ENCODE data around the gene ATG9B.
"Not testable (repeated sequence)": the region's sequence is repeated elsewhere in the genome, so short reads cannot be mapped to it uniquely, and the experiment has no call there.

The ATG9B gene

DNA sequence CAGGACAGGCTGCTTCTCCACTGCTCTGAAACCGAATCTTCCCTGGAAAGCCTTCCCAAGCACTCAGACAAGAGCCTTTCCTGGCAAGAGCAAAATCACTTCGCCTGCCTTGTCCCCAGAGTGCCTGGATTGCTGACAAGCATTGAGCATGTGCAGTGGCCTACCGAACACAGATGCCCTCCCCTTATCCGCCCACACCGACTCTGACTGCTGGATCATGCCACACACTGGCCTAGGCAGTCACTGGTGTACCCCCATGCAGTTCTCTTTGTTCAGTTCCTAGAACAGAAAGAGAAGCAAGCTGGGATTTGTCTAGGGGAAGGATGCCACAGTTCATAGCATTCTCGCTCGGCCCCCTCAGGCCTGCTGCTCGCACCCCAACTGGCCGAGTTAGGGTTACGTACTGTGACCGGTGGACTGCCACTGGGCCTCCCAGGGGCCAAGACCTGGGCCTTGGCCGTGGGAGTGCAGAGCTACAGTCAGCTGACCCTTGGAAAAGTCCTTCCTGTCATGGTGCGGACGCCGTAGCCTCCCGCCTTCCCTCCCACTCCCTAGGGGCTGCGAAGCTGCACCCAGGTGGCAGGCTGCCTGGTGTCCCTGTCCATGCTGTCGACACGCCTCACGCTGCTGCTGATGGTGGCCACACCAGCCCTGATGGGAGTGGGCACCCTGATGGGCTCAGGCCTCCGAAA lies 10.9 kb upstream of the ATG9B start:
- DNase-seq, result no peak

DNA sequence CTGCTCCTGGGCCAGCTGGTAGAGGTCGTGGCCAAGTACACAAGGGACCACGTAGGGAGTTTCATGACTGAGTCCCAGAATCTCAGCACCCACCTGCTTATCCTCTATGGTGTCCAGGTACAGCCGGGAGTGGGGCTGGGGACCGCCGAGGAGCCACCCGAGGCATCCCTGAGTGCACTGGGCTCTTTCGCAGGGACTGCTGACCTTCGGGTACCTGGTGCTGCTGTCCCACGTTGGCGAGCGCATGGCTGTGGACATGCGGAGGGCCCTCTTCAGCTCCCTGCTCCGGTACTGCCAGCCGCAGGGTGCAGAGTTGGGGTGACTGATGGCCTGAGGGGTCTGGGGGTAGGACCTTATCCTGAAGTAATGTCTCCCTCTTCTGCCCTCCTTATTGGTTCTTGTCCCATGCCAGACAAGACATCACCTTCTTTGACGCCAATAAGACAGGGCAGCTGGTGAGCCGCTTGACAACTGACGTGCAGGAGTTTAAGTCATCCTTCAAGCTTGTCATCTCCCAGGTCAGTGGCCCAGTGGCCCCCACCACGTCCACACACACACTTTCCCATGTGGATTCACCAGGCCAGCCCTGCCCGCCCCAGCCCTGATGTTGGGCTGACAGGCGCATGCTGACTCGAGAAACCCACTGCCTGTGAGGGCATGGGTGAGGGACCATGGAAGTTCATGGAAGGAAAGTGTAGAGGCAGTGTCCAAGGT lies 10.2 kb upstream of the ATG9B start:
- DNase-seq, result no peak

DNA sequence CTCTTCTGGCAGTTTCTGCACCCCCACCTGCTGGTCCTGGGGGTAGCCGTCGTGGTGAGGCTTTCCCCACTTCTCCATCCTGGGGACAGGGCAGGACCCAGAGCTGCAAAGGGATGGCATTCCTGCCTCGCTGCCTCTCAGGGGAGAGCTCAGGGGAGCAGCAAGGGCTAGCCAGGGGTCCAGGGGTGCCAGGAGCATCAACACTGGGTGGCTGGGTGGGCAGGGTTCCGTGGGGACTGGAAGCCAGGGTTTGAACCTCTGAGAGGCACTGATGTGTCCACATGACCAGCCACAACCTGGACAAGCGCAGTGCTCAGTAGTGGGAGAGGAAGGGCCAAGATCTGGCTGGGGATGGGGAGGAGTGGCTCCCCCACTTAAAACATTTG lies 9.6 kb upstream of the ATG9B start:
- no peak for DNase-seq

DNA sequence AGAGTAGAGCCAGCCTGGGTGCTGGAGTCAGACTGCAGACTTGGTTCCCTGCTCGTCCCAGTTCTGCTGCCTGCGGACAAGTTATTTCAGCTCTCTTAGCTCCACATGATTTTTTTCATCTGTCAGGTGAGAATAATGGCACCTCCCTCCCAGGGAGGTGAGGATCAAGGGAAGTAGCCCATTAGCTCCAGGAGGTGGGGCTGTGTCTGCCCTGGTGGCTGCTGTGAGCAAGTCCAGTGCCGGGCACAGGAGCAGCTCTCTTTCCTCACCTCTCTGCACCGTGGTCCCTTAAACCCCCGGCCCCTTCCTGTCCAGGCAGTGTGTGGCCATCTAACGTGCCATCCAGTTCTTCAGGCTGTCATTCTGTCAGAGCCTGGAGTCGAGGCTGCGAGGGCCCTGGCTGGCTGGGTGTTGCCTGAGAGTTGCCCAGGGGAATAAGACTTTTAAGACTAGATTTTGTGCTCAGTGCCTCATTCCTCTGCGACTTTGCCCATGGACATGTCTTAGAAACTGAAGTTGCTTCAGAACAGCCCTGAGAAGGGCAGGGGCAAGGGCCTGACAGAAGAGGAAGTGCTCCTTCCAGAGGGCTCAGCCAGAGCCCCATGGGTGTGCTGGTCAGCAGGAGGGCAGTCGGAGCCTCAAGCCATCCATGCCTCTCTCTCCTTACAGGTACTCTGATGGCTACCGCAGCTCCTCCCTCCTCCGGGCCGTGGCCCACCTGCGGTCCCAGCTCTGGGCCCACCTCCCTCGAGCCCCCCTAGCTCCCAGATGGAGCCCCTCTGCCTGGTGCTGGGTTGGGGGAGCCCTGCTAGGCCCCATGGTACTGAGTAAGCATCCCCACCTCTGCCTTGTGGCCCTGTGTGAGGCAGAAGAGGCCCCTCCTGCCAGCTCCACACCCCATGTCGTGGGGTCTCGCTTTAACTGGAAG lies 8.9 kb upstream of the ATG9B start:
- no peak for DNase-seq

DNA sequence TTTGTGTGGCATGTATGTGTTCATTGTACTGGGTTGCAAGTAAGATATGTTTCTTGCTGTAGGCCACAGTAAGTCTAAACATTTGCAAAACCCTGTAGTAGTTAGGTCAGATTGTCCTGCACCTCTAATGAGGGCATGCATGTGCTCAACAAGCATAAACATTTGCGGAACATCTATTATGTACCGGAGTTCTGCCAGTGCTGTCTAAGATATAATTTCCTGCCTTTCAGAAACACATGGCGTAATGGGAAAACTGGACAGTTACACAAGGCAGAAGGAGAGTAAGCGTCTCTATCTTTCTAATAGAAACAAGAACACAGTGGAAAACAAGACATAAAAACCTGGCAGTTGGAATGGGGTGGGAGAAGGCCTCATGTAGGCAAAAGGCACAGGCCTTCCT lies 6.7 kb upstream of the ATG9B start:
- DNase-seq, result no peak

DNA sequence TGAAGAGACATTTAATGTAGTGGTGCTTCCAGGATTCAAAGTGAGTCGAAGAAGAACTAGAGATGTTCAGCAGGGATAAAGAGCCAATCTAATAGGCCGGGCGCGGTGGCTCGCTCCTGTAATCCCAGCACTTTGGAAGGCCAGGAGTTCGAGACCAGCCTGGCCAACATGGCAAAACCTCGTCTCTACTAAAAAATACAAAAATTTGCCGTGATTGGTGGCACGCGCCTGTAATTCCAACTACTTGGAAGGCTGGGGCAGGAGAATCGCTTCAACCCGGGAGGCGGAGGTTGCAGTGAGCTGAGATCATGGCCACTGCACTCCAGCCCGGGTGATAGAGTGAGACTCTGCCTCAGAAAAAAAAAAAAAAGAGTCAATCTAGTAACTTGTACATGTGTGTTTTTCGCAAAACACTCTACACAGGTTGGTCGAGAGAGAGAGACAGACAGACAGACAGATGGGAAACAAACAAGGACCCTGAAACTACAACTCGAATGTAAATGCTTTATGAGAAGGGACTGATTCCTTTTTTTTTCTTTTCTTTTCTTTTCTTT lies 4.7 kb upstream of the ATG9B start:
- DNase-seq, result no peak

DNA sequence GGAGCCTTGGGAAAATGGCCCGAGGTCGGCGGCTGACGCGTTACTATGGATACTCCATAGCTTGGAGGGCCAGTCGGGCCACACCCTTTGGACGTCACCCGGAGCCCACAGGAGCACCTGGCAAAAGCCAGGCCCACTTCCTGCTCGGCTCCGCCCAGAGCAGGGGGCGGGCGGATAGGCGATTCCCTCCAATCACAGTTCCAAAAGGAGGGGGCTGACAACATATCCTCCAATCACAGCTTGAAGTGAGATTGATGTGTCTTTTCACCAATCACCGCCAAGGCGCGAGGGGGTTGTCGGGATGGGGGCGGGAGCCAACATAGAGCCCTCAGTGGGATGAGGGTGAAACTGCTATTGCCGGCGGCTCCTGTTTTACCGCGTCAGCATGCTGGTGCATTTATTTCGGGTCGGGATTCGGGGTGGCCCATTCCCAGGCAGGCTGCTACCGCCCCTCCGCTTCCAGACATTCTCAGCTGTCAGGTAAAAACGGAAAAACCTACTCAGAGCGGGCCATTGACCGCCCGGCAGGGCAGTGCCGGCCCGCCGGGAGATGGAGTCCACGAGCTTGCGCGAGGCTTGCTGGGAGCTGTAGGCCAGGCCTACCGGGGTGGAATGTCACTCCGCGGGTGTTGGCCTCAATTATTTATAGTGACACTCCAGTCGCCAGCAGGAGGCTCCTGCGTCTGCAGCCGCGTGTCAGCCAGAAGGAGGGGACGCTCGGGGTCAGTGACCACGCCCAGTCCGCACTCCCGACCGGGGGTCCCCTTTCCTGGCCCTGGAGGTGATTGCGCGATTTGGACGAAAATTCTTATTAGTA lies 4.0 kb upstream of the ATG9B start, which contains the start of gene ABCB8:
Gene ABCB8 (plus strand): TSS at position 320 of the 817 bp plus-strand sequence. CDS start 66 bp downstream, at position 386.
- peak; percentile 90 for DNase-seq

DNA sequence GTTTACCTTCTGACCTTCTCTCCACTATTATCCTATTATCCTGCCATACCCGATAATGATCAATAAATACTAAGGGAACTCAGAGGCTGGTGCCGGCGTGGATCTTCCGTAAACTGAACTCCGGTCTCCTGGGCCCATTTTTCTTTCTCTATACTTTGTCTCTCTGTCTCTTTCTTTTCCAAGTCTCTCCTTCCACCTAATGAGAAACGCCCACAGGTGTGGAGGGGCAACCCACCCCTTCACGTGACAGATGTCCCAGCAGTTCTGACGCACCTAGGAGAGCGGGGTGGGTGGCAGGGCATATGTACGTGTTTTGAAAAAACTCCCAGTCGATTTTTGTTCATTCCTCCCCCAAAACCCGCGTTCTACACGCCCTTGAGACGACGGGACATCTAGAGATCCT lies 3.4 kb upstream of the ATG9B start:
- DNase-seq, result not testable (repeated sequence)

DNA sequence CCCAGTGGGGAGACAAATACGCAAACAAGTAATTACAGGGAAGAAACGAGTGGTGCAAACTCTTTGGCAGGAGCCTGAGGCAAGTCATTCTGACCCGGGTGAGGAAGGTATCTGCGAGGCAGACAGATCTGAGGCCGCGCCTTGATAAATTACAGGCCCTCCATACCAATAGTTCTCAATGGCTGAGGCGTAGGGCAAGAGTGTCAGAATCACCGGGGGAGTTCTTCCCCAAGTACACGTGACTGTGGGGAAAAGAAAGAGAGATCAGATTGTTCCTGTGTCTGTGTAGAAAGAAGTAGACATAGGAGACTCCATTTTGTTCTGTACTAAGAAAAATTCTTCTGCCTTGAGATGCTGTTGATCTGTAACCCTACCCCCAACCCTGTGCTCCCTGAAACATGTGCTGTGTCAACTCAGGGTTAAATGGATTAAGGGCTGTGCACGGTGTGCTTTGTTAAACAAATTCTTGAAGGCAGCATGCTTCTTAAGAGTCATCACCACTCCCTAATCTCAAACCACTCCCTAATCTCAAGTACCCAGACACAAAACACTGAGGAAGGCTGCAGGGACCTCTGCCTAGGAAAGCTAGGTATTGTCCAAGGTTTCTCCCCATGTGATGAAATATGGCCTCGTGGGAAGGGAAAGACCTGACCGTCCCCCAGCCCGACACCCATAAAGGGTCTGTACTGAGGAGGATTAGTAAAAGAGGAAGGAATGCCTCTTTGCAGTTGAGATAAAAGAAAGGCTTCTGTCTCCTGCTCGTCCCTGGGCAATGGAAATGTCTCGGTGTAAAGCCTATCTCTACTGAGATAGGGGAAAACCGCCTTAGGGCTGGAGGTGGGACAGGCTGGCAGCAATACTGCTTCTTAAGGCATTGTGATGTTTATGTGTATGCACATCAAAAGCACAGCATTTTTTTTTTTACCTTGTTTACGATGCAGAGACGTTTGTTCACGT lies 2.8 kb upstream of the ATG9B start:
- not testable (repeated sequence) for DNase-seq

DNA sequence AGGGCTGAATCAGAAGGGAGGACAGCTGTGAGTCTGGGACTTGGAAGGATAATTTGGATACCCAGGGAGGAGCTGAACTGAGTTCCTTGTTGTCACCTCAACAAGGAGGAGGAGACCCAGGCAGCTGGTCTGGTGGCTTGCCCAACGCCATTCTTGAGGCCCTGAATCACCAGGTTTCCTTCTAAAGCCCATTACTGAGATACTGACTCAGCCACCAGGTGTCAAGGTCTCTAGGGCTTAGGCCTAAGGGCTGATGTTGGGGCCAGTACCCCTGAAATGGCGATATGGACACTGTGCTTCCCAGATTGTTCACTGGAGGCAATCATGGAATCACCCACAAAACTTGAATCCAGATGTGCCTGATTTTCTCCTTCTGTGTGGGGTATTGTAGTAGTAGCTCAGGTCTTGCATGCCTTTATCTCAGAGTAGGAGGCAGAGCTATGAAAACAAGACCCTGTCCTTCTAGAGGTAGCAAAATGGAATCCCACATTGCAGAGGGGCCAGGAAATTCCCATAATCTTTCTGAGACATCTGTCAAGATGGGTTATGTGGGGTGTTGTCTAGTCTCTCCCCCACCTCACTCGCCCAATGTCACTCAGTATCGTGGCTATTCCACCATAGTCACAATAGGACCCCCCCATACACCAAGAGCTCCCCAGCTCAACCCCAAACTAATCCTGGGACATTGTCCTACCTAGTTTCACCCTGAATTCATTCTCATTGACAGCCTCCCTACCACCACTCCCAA lies 1.8 kb upstream of the ATG9B start:
- no peak for DNase-seq

DNA sequence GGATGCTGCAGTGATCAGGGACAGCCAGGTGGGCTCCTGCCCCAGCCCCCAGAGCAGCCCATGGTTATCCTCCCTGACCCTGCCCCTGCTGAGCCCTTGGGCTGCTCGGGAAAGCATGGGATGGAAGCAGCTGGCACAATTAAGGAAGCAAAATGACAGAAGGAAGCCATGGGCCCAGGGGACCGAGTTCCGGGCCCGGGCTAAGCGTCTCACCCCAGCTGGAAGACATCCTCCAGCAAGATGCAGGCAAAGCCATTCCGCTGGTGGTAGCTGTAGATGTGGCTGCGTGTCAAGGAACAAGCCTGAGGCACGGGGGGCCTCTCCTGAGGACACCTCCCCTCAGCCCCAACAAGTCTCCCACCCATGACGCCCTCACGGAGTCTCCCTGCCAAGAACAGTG lies 1.1 kb downstream of the ATG9B start:
- no peak for DNase-seq

DNA sequence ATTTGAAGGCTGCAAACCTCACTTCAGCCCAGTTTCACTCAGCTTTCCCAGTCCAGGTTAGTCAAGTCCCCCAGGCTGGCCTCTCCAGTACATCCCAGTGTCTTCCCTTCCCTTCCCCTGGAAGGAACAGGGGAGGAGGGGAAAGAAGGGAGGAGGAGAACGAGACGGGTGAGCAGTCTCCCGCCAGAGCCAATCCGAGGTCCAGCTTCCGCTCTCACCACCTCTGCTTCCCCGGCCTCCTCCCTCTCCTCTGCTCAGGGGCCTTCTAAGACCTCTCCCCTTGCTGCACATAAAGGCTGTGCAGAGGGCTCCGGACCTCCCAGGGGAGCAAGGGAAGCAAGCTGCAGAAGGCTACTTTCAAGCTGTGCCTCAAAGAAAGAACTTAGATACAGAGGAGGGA lies 4.1 kb downstream of the ATG9B start:
- DNase-seq, result no peak

DNA sequence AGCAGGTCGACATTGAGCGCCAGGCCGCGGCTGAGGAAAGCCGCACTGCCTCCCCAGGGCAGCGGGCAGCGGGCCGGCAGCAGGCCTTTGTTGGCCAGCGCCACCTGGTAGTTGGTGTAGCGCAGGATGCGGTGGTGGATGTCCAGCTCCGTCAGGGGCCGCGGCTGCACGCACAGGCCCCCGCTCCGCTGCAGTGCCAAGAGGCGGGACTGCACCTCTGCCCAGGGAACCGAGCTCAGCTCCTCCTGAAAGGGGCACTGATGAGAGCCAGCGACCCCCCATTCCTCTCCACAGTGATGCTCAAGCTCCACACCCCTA lies 5.2 kb downstream of the ATG9B start:
- DNase-seq, result no peak

DNA sequence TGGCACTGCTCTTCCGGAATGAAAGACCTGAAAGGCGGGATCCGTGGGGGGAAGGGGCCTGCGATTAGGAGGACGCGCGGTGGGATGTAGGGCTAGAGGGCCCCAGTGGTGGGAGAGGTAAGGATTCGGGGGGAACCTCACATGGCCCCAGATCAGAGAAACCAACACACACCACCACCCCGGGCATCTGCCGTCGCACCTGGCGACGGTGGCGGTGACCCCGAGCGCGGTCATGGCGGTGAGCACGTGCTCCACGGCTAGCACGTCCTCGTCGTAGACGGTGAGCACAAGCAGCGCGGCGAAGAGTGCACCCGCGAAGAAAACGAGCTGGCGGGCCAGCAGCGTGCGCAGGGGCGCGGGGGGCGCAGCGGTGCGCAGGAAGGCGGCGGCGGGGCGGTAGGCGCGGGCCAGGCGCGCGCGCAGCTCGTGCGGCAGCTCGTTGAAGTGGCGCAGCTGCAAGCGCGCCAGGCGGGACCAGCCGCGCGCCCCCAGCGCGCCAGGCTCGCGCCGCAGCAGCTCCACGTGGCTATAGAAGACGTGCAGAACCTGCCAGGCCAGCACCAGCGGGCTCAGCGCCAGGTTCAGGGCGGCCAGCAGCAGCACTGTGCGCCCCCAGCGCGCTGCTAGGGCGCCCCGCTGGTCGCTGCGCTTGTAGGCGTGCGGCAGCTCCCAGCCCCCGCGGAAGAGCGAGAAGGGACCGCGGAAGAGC lies 5.7 kb downstream of the ATG9B start:
- DNase-seq, result peak; percentile 5

DNA sequence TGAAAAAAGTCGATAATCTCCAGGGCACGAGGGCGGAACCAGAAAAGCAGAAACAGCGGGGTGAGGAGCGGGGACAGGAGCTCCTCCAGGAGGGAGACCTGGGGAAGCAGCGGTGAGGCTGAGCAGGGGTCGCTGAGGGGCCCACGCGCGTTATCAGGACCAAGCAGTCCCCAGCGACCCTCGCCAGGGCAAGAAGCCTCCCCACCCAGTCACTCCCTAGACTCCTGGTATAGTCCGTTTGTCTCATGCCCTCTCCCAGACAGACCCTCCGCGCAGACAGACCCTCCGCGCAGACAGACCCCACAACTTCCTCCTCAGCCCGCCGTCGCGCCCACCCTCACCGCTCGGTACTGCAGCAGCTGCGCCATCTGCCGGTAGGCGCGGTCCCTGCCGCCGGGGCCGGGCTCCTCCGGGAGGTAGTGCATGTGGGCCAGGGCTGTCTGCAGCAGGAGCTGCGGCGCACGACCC lies 6.3 kb downstream of the ATG9B start:
- no peak for DNase-seq

DNA sequence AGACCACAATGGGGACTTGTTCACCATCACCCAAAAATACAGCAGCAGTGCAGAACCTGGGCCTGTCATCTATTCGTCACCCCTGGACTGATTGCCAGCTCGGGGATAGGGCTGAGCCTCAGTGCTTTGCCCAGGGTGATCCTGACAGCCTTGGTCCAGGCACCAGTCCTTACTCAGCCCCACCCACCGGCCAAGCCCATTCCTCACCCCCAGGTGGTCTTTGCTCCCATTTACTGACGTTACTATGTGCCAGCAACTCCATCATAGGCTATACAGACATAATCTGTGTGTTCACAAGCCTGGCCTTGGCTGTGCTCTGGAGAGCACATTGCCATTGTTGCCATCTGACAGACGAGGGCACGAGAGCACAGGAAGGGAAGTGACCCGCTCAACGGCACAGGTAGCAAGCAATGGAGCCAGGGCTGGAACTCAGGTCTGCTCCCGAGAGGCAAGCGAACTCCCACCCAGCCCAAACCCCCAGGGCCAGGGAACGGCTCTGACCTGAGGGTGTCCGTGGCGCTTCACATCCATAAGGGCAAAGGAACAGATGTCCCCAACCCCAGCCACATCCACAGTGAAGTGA lies 6.8 kb downstream of the ATG9B start:
- DNase-seq, result no peak

DNA sequence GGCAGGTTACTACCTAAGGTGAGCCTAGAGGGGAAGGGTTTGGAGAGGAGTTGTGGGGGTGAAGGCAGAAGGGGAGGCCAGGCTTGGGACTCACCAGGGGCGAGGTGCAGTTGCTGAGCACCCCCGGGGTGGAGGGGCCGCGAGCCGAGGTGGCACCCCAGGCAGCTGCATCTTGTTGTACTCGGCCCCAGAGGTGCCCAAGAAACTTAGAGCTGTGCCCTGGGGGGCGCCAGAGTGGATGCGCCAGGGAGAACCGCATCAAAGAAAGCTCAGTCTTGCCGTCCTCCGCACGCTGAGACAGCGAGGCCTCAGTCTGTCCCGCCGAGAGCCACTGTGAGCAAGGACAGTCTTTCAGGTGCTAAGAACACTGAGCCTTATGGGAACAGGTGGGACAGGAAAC lies 7.4 kb downstream of the ATG9B start:
- DNase-seq, result no peak

DNA sequence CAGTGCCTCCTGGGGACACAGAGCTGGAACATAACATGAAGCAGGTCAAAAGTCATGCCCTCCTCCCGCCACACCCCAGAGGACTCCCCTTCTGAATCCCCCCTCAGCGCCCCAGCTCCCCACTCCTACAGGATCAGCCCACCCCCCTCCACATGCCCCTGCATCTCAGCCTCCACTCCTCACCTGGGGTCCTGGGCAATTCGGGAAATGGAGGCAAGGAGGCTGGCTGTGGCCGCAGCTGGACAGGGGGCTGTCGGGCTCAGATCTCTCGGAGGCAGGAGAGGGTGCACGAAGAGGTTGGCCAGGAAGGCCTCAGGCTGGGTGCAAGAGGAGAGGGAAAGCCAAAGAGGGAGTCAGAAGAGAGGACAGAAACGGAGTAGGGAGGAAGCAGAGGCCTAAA lies 7.8 kb downstream of the ATG9B start:
- DNase-seq, result no peak

DNA sequence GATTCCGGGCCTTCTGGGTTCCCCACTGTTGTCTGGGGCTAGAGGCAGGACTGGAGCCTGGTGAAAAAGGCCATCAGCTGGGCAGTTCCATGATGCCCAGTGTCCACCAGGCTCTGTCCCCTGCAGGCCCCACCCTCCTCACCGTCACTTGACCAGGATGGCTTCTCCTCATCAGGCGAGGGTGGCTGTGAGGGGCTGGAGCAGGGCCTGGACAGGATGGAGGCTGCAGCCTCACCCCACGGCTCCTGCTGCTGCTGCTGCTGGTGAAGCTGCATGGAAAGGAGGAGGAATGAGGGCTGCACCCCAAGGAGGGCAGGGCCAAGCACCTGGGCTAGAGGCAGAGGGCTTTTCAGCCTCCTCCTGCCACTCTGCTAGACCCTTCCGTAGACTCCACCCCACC lies 8.3 kb downstream of the ATG9B start:
- no peak for DNase-seq

Measured in NCI-H2029 treated with DMSO at 0.1 percent for 48 hours (cell line).